ENCODE results near the gene FOSB. TPM values are rescaled to one million over a fixed set of nuclear protein-coding genes. Genes with fewer than 3 reads are reported as not detected.
A peak's percentile ranks its signal among the peaks of the same experiment; 100 is the strongest.

Gene FOSB
- total RNA-seq (2011; cell fraction: chromatin; rRNA removed; ENCODE audit: low replicate concordance), result 2.1 and 8.8 TPM in 2 replicates
- total RNA-seq (2011; cell fraction: nucleolus; rRNA removed), result 4.2 and 6.7 TPM in 2 replicates
- 3.9 and 4.5 TPM in 2 replicates for total RNA-seq (2011; cell fraction: nucleoplasm; rRNA removed)
- total RNA-seq (2014; rRNA removed) (1.2 and 1.6 TPM in 2 replicates), total RNA-seq (2014; rRNA removed; fragmentation: Illumina TruSeq; extraction: Trizol) (0.73 TPM in 2 replicates), total RNA-seq (2015; rRNA removed; fragmentation: Illumina TruSeq; extraction: Trizol) (0.18 and 0.26 TPM in 2 replicates), total RNA-seq (2021) (2.4 and 2.7 TPM in 2 replicates), polyA plus RNA-seq (2011; rRNA removed) (0.25 and 0.27 TPM in 2 replicates), polyA plus RNA-seq (2014; fragmentation: Illumina TruSeq; extraction: Trizol) (1.2 and 1.4 TPM in 2 replicates), polyA plus RNA-seq (2014; fragmentation: Nextera tagmentation; extraction: Ambion mirVana) (under 1 TPM; 0.11 to 0.30 TPM), polyA plus RNA-seq (2014; rRNA removed) (0.93 and 2.9 TPM in 2 replicates), polyA minus RNA-seq (2011; rRNA and poly(A)+ RNA removed) (0.54 and 0.77 TPM in 2 replicates), Bru-seq, nascent RNA (percentile 78 among the genes with signal in this experiment), BruChase-seq, experiment 1, labeled RNA remaining after a 2-hour chase (percentile 71 among the genes with signal in this experiment), BruChase-seq, experiment 2, labeled RNA remaining after a 6-hour chase (percentile 67 among the genes with signal in this experiment)
- polyA plus RNA-seq (2011; cell fraction: cytosol; rRNA removed), result 0.32 and 0.52 TPM in 2 replicates
- 1.8 and 3.8 TPM in 2 replicates for polyA plus RNA-seq (2011; cell fraction: nucleus; rRNA removed)
- polyA plus RNA-seq (2012), result 0.76 and 1.3 TPM in 2 replicates
- polyA minus RNA-seq (2011; cell fraction: cytosol; rRNA and poly(A)+ RNA removed), result 0.55 and 0.76 TPM in 2 replicates
- polyA minus RNA-seq (2011; cell fraction: nucleus; rRNA and poly(A)+ RNA removed), result 2.8 and 3.6 TPM in 2 replicates
- long read RNA-seq, experiment 1, result 0 reads
- long read RNA-seq, experiment 2, partial matches to known transcripts, result 1 of 3 reads
- long read RNA-seq, experiment 2, other reads (novel, unspliced or antisense), result 0 of 3 reads
- long read RNA-seq, experiment 3, result 0 reads

- ChIA-PET CTCF (ENCODE audit: low intra/inter-chr PET ratio) (interaction anchor here (2.8 kb wide), 1 partner anchor 29 kb away, joined by 11 read pairs; no protein-coding TSS in a partner anchor), POLR2A (interaction anchor here (0.6 to 4.1 kb wide), 15 partner anchors 10 to 1761 kb away, joined by 3 to 51 read pairs (median 4); partner anchors contain the start of gene ERCC1)
- Histone ChIP-seq H3K4me3 (peak within 1 kb of the TSS; percentile 88), H3K9me3 (replicated peaks; ENCODE audit: control insufficient read depth, insufficient read depth, low read depth, low read length) (no peaks in the 10 kb centered on the region), H4K20me1 (replicated peaks; ENCODE audit: control insufficient read depth, insufficient read depth, low read length) (no peaks in the 10 kb centered on the region), H3K27ac (ENCODE audit: extremely low read depth, low read depth, low read length) (peak within 1 kb of the TSS; percentile 88), H3K36me3 (ENCODE audit: control insufficient read depth, insufficient read depth, low read length) (no peaks in the 10 kb centered on the region), H3K4me1 (replicated peaks in 1 of 2; ENCODE audit: control insufficient read depth in 2 of 2, insufficient read depth in 2 of 2, low read length in 2 of 2) (peaks cover 16 to 48% of the 10 kb centered on the region in 2 experiments; a peak in 4 of 5 replicates), H3K9ac (ENCODE audit: insufficient read depth in 1 of 2, low read depth in 2 of 2, low read length in 2 of 2) (peak within 1 kb of the TSS; percentile 87 to 97), H3K4me2 (ENCODE audit: insufficient read depth, low read length) (peak within 1 kb of the TSS; percentile 99), H3K79me2 (ENCODE audit: control insufficient read depth, insufficient read depth, low read length) (no peaks in the 10 kb centered on the region), H3K27me3 (ENCODE audit: control insufficient read depth in 2 of 2, insufficient read depth in 2 of 2, low read length in 2 of 2) (no peaks in the 10 kb centered on the region), H2AFZ (ENCODE audit: low read depth, low read length) (peak within 1 kb of the TSS; percentile 98), H3K9me1 (ENCODE audit: control insufficient read depth, insufficient read depth, low read length) (no peaks in the 10 kb centered on the region)
- in situ Hi-C loops (cut with MboI) (no loop called here), intact Hi-C loops (cut with micrococcal nuclease) (no loop called here)
- DNase-seq (ENCODE audit: extremely low read depth in 1 of 4, low spot score in 3 of 4), result peak; percentile 92 to 97 (median 94)
- WGBS (ENCODE audit: insufficient coverage, low coverage, missing lambda C conversion rate), result under 1% methylated on average over 51 of the region's 56 CpGs
- no TSS peak for BruUV-seq (replicated peaks)
- FAIRE-seq, result peak; percentile 88
- peak; percentile 23 for ATAC-seq
- TF ChIP-seq WHSC1 (IDR thresholded peaks at IDR 0.05; ENCODE audit: low read length) (no peak), SNAPC5 (CRISPR knock-in tag; IDR thresholded peaks at IDR 0.05) (no peak), GTF2E2 (tag; IDR thresholded peaks at IDR 0.05) (no peak; the same call in 1 of the 2 replicates), ETS1 (conservative IDR thresholded peaks at IDR 0.05; ENCODE audit: control insufficient read depth, low read depth, low read length) (0 out of 2 replicates have a peak, but pooled peaks have one; percentile 14), U2AF2 (optimal IDR thresholded peaks at IDR 0.05; ENCODE audit: low read depth, low read length) (no peak), ZZZ3 (IDR thresholded peaks at IDR 0.05) (no peak), HDAC8 (tag; IDR thresholded peaks at IDR 0.05) (no peak), FOXP4 (CRISPR knock-in tag; IDR thresholded peaks at IDR 0.05; ENCODE audit: borderline replicate concordance) (no peak), E2F4 (CRISPR knock-in tag; IDR thresholded peaks at IDR 0.05; ENCODE audit: low read depth) (no peak)
These were observed at the start of gene FOSB for GRCh38 chr19:45467456-45468158. FOSB (plus strand) TSS chr19:45467996; CDS start chr19:45468587, 591 bp downstream.
